Coronary artery (tissue), 2 donors: ENCODE measurements around the gene KY.

ENCODE experiments used
- DNase-seq: peaks from one replicate; pipeline ENCODE4 v3.0.0-alpha.2; 2017; ENCODE audit warnings: low spot score
- H3K27ac ChIP-seq, 2 donors: fragments of 200-600 bp; sonication (generic); one replicate each; pipeline ENCODE4 v1.5.1; 2016 to 2019
- H3K4me3 ChIP-seq: fragments of 200-600 bp; sonication (generic); 2 replicates; pipeline ENCODE4 v1.5.1; 2016; ENCODE audit warnings: mild to moderate bottlenecking, moderate library complexity
- TF ChIP-seq, protein P1 (sequence below): fragments of 200-600 bp; sonication (generic); IDR thresholded peaks from one replicate; pipeline ENCODE4 v1.5.1; 2019; ENCODE audit warnings: antibody characterized with exemption

The KY gene

DNA sequence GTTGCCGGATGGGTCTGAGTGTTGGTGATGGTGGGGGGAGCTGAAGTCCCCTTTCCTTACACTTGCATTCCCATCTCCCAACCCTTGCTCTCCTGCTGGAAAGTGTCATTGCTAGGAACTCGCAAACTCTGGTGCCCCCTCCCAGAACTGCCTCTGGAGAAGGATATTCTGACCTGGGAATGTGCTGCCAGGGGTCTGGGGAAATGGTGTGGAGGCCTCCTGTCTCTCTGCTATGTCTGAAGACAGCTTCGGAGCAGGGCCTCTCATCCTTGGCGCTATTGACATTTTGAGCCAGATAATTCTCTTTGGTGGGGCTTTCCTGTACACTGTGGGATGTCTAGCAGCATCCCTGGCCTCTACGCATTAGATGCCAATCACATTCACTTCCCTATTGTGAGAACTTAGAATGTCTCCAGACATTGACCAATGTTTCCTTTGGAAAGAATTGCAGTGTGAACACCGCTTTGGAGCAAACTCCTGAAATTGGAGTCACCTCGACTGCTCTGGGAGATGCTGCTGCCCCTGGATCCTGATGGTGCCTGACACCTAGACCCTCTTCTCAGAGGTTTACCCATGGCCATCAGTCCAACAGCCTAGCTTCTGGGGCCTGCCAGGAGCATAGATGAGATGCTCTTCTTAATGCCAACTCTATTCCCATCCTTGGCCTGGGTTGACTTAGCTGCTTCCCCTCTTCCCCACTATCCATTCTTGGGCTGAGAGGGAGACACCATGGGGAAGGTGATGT is 2.2 kb upstream of the KY start:
- TF ChIP-seq, protein P1, sequence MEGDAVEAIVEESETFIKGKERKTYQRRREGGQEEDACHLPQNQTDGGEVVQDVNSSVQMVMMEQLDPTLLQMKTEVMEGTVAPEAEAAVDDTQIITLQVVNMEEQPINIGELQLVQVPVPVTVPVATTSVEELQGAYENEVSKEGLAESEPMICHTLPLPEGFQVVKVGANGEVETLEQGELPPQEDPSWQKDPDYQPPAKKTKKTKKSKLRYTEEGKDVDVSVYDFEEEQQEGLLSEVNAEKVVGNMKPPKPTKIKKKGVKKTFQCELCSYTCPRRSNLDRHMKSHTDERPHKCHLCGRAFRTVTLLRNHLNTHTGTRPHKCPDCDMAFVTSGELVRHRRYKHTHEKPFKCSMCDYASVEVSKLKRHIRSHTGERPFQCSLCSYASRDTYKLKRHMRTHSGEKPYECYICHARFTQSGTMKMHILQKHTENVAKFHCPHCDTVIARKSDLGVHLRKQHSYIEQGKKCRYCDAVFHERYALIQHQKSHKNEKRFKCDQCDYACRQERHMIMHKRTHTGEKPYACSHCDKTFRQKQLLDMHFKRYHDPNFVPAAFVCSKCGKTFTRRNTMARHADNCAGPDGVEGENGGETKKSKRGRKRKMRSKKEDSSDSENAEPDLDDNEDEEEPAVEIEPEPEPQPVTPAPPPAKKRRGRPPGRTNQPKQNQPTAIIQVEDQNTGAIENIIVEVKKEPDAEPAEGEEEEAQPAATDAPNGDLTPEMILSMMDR: no peak
- no peak for DNase-seq
- no peak overlapping the region for H3K4me3 ChIP-seq
- H3K27ac ChIP-seq: peak overlapping the region in 1 of 2 donors; percentile 81

- H3K4me3 ChIP-seq: no peak overlapping the region
- TF ChIP-seq, protein P1: no peak
- H3K27ac ChIP-seq: peak overlapping the region in 1 of 2 donors; percentile 81
- DNase-seq: no peak
Observed at GRCh38 chr3:134652409-134652831, 1.6 kb upstream of the KY start.

DNA sequence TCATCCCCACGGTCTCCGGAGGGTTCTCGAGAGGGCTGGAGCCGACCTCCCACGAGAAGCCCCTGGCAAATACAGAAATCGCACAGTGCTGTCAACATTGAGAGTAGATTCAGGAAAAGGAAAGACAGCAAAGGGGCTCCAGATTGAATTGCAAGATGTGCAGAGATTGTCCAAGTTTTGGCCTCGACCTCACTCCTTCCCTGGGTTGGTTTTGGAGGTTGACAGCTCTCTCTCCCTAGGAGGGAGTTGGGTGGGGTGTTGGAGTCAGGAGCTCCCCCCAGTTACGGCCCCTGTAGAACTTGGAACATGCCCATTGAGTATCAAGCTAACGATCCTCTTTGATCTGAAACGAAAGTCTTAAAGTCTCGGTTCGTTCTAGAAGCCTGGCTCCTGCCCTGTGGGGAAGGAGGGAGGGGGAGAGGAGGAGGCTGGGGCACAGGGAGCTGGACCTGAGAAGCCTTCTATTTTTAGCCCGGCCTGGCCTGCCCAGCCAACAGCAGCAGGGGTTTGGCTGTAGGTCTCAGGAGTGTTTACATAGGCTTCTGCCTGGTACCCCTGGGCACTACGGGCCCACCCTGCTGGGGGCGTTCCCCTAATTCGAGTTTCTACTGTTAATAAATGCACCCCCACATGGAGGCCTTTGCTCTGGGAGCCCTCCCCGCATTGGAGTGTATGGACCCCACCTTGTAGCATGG is 672 bp upstream of the KY start:
- no peak for DNase-seq
- TF ChIP-seq, protein P1: no peak
- H3K4me3 ChIP-seq: peak overlapping the region; percentile 70
- H3K27ac ChIP-seq: peak overlapping the region; percentile 72 to 81

GRCh38 chr3:134649106-134649705 is 1.6 kb downstream of the KY start:
- no peak overlapping the region for H3K4me3 ChIP-seq
- peak; percentile 52 for DNase-seq
- no peak overlapping the region for H3K27ac ChIP-seq
- TF ChIP-seq, protein P1: no peak

DNA sequence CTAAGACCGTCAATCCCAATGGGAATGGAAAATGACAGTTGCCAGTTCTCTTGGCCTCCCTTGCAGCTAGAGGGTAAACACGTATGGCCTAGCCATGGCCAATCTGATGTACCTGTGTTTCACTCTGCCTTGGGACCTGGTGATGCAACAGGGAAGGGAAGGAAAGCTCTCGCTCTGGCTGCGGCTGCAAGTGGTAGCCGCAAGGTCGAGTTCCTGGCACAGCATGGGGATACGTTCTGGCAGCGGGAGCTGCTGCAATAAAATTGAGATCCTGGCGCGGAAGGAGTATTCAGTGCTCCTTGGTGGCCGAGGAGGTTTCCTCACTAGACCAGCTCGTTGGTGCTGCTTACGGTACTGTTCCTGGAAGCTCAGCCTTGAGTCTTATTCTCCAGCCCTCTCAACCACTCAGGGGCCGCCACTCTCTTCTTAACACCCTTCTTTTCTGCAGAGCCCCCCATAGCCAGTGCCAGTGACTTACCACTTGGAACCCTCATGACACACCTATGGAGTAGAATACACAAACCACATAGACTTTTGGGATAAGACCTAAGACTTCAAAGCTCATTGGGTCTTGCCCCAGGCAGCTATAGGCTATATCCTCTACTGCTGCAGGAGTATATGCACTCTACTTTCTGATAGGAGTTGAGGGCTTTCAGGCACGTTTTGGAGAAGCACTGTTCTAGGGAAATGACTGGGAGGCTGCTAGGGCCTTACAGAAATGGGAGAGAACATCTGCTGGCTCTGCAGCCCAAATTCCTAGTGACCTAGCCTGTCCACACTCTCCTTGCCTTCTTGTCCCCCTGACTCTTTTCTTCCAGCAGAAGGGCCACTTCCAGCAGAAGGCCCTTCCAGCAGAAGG is 2.7 kb downstream of the KY start:
- TF ChIP-seq, protein P1: no peak
- Histone ChIP-seq H3K27ac (no peak overlapping the region), H3K4me3 (no peak overlapping the region)
- DNase-seq: peak; percentile 57

DNA sequence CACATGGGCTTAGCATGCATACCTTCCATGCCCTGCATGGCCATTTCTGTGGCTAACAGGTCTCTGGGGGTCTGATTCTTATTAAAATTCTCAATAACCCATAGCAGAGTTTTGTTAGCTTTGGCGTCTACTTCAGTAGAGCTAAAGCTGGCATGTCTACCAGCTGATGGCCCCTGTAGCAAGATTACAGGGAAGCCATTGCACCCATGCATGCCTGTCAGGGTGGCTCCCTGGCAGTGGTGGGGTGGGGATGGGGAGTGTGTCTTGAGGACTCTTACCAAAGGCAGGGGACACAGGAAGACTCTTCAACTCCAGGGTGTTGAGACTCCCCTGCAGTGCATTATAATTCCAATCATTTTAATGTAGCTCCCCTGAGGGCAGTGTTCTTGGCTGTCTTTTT is 4.7 kb downstream of the KY start:
- Histone ChIP-seq H3K27ac (no peak overlapping the region), H3K4me3 (no peak overlapping the region)
- TF ChIP-seq, protein P1: no peak
- DNase-seq: peak; percentile 11
